Endodermal cell (in vitro differentiated cells): ENCODE results near the gene UBTF. TPM values are rescaled to one million over a fixed set of nuclear protein-coding genes. Genes with fewer than 3 reads are reported as not detected.

Experiments used
- DNase-seq: peaks from one replicate; pipeline ENCODE4 v3.0.0-alpha.2; 2017
- H3K27ac ChIP-seq: 2 replicates; pipeline ENCODE4 v1.5.1; 2013; ENCODE audit warnings: mild to moderate bottlenecking, low read depth, low read length, moderate library complexity
- H3K27me3 ChIP-seq: 2 replicates; pipeline ENCODE4 v1.6.1; 2013; ENCODE audit warnings: mild to moderate bottlenecking, low read length, moderate library complexity; ENCODE audit not compliant: insufficient read depth, control insufficient read depth, poor library complexity, severe bottlenecking
- H3K36me3 ChIP-seq: 2 replicates; pipeline ENCODE4 v1.7.0; 2013; ENCODE audit warnings: mild to moderate bottlenecking, low read length, moderate library complexity; ENCODE audit not compliant: control insufficient read depth, insufficient read depth
- H3K4me1 ChIP-seq: one replicate; pipeline ENCODE4 v1.7.0; 2013; ENCODE audit warnings: low read length; ENCODE audit not compliant: control insufficient read depth, insufficient read depth
- H3K4me3 ChIP-seq: 2 replicates; pipeline ENCODE4 v1.5.1; 2013; ENCODE audit warnings: mild to moderate bottlenecking, low read length, moderate library complexity
- H3K9ac ChIP-seq: 2 replicates; pipeline ENCODE4 v1.6.1; 2013; ENCODE audit warnings: mild to moderate bottlenecking, low read length, moderate library complexity; ENCODE audit not compliant: poor library complexity, severe bottlenecking; ENCODE audit errors: extremely low read depth
- H3K9me3 ChIP-seq: 2 replicates; pipeline ENCODE4 v1.6.1; 2013; ENCODE audit warnings: mild to moderate bottlenecking, low read length, moderate library complexity; ENCODE audit not compliant: control insufficient read depth
- H3K27ac Mint-ChIP-seq: 2 replicates; pipeline ENCODE4 v1.8.0; 2020; ENCODE audit warnings: mixed read lengths
- H3K27me3 Mint-ChIP-seq: 2 replicates; pipeline ENCODE4 v1.8.0; 2021; ENCODE audit warnings: mild to moderate bottlenecking, mixed read lengths; ENCODE audit not compliant: insufficient read depth
- H3K36me3 Mint-ChIP-seq: 2 replicates; pipeline ENCODE4 v1.8.0; 2020; ENCODE audit warnings: low read depth, mixed read lengths
- H3K4me1 Mint-ChIP-seq: 2 replicates; pipeline ENCODE4 v1.8.0; 2020; ENCODE audit warnings: mixed read lengths
- H3K4me3 Mint-ChIP-seq: 2 replicates; pipeline ENCODE4 v1.8.0; 2020; ENCODE audit warnings: mild to moderate bottlenecking, moderate library complexity, mixed read lengths
- H3K9me3 Mint-ChIP-seq: 2 replicates; pipeline ENCODE4 v1.8.0; 2020; ENCODE audit warnings: mild to moderate bottlenecking, mixed read lengths
- WGBS, 2 experiments: methylation state at CpG; one replicate each; pipeline versions ENCODE4 v1.1.5 to v1.1.7; 2013; ENCODE audit warnings: missing lambda C conversion rate in 2 of 2, mixed read lengths in 1 of 2; ENCODE audit not compliant: insufficient coverage in 1 of 2, insufficient read length in 1 of 2; 5-methylcytosine and 5-hydroxymethylcytosine counted together
- long read RNA-seq, 4 experiments: library from polyadenylated mRNA in 2 of 4; library from RNA in 1 of 4; library from capped mRNA in 1 of 4; stranded (forward) in 3 of 4; unstranded in 1 of 4; transcript quantifications; one replicate each; pipeline ENCODE4 v2.0.0, GENCODE V29; 2020 to 2021; ENCODE audit warnings: inconsistent platforms in 1 of 4
- polyA plus RNA-seq, 2 experiments: library from polyadenylated mRNA; stranded (reverse); fragments of 50-300 nt; gene quantifications; one replicate each; pipeline ENCODE4 v1.2.3, GENCODE V29; 2013
- total RNA-seq, 2 donors: library from RNA; stranded (reverse); fragmentation: NEBNext Ultra II Directional in 1 of 2; extraction: Animal tissue kit (Norgen Biotek cat#: 25700) in 1 of 2; gene quantifications; 2 replicates in 1 of 2; 3 replicates in 1 of 2; pipeline ENCODE4 v1.2.1, GENCODE V29; 2021
- TF ChIP-seq, protein P1 (sequence below): fragments of 200-600 bp; sonication (generic); conservative IDR thresholded peaks from 2 replicates; pipeline ENCODE4 v1.5.0; 2021; ENCODE audit warnings: antibody characterized with exemption, mild to moderate bottlenecking

Gene UBTF, protein sequence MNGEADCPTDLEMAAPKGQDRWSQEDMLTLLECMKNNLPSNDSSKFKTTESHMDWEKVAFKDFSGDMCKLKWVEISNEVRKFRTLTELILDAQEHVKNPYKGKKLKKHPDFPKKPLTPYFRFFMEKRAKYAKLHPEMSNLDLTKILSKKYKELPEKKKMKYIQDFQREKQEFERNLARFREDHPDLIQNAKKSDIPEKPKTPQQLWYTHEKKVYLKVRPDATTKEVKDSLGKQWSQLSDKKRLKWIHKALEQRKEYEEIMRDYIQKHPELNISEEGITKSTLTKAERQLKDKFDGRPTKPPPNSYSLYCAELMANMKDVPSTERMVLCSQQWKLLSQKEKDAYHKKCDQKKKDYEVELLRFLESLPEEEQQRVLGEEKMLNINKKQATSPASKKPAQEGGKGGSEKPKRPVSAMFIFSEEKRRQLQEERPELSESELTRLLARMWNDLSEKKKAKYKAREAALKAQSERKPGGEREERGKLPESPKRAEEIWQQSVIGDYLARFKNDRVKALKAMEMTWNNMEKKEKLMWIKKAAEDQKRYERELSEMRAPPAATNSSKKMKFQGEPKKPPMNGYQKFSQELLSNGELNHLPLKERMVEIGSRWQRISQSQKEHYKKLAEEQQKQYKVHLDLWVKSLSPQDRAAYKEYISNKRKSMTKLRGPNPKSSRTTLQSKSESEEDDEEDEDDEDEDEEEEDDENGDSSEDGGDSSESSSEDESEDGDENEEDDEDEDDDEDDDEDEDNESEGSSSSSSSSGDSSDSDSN
- total RNA-seq: 10 to 100 TPM; 62.0 to 89.9 TPM
- polyA plus RNA-seq (2013, experiment 1 of 2): 51.0 TPM
- polyA plus RNA-seq (2013, experiment 2 of 2): 48.4 TPM
- long read RNA-seq, experiment 1, partial matches to known transcripts: 13 of 26 reads
- long read RNA-seq, experiment 1, other reads (novel, unspliced or antisense): 13 of 26 reads
- long read RNA-seq, experiment 2, full-length matches to known transcripts: 45 of 73 reads
- long read RNA-seq, experiment 2, partial matches to known transcripts: 6 of 73 reads
- long read RNA-seq, experiment 2, other reads (novel, unspliced or antisense): 22 of 73 reads
- long read RNA-seq, experiment 3, full-length matches to known transcripts: 52 of 111 reads
- long read RNA-seq, experiment 3, partial matches to known transcripts: 13 of 111 reads
- long read RNA-seq, experiment 3, other reads (novel, unspliced or antisense): 46 of 111 reads
- long read RNA-seq, experiment 4, partial matches to known transcripts: 1 of 4 reads
- long read RNA-seq, experiment 4, other reads (novel, unspliced or antisense): 2 of 4 reads

DNA sequence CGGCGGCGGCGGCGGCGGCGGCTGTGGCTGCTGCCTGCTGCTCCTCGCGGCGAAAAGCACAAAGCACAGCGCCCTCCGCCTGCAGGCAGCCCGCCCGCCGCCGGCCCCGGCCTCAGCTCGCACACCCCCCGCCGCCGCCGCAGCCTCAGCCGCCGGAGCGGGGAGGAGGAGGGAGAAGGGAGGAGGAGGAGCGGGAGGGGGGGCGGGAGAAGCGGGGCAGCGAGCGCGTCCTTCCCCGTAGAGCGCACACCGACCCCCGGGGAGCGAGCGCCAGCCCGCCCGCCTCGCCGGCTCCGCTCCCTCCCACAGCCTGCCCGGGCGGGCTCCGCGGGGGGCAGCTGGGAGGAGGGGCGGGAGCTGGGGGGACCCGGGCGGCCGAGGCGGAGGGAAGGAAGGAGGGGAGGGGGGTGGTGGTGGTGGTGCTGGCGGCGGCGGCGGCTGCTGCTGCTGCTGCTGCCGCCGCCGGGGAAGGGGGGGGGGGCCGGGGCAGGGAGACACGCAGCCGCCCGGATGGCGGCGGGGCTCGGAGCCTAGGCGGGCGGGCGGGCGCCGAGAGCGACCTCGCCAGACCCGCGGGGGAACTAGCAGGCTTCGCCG lies at the start of gene UBTF:
Gene UBTF (minus strand): TSS at position 60 of the 597 bp plus-strand sequence. CDS start 1,446 bp downstream, outside the sequence.
- peak within 1 kb of the TSS; percentile 86 for H3K9ac ChIP-seq
- H3K9me3 Mint-ChIP-seq: no peaks in the 10 kb centered on the region
- peaks cover 28% of the 10 kb centered on the region for H3K36me3 Mint-ChIP-seq
- peaks cover 3% of the 10 kb centered on the region for H3K4me1 ChIP-seq
- DNase-seq: peak; percentile 93
- peak within 1 kb of the TSS; percentile 93 for H3K27ac Mint-ChIP-seq
- TF ChIP-seq, protein P1, sequence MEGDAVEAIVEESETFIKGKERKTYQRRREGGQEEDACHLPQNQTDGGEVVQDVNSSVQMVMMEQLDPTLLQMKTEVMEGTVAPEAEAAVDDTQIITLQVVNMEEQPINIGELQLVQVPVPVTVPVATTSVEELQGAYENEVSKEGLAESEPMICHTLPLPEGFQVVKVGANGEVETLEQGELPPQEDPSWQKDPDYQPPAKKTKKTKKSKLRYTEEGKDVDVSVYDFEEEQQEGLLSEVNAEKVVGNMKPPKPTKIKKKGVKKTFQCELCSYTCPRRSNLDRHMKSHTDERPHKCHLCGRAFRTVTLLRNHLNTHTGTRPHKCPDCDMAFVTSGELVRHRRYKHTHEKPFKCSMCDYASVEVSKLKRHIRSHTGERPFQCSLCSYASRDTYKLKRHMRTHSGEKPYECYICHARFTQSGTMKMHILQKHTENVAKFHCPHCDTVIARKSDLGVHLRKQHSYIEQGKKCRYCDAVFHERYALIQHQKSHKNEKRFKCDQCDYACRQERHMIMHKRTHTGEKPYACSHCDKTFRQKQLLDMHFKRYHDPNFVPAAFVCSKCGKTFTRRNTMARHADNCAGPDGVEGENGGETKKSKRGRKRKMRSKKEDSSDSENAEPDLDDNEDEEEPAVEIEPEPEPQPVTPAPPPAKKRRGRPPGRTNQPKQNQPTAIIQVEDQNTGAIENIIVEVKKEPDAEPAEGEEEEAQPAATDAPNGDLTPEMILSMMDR: no peak
- H3K27me3 ChIP-seq: no peaks in the 10 kb centered on the region
- H3K4me3 ChIP-seq: peak within 1 kb of the TSS; percentile 91
- peak within 1 kb of the TSS; percentile 86 for H3K4me3 Mint-ChIP-seq
- 0% methylated on average over 7 to 43 of the region's 76 CpGs for WGBS, 2 experiments
- H3K36me3 ChIP-seq: peaks cover 26% of the 10 kb centered on the region
- H3K4me1 Mint-ChIP-seq: peaks cover 14% of the 10 kb centered on the region
- H3K9me3 ChIP-seq: no peaks in the 10 kb centered on the region
- peak within 1 kb of the TSS; percentile 89 for H3K27ac ChIP-seq
- no peaks in the 10 kb centered on the region for H3K27me3 Mint-ChIP-seq

DNA sequence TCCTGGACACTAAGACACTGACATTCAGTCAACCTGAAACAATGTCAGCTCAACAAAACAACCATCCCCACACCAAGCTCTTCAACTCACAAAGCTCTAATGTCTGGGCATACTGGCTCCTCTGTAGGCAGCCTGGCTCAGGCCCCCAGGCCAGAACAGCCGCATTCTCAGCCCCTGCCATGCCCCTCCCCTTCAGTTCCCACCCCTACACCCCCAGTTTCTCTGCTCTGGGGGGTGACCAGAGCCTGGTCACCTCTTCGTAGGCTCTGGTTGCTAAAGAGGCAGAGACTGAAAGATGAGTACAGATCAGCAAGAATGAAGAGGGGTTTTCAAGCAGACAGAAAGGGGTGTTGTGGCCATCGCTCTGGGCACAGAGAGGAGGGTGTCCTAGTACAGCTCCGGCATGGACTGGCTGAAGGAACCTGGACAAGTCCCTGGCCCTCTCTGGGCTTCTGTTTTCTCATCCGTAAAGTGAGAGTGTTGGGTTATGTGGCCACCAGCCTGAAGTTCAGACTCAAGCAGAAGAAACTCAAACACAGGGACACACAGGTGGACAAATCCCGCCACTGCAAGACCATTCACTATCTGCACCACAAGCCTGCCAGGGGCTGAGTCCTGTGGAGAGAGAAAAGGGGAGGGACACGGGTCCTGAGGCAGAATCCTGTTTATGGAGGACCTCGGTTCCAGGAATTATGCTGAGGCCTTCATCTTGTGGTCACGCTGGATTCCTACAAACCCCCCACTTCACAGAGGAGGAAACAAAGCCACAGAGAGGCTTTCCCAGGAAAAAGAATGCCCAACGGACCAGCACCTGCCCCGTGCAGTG lies 49.4 kb upstream of the UBTF start:
- Mint-ChIP-seq H3K27me3 (no peaks in the 10 kb centered on the region), H3K9me3 (no peaks in the 10 kb centered on the region), H3K36me3 (no peaks in the 10 kb centered on the region), H3K27ac (no peak overlapping the region), H3K4me1 (peaks cover 14% of the 10 kb centered on the region), H3K4me3 (no peak overlapping the region)
- peak overlapping the region; percentile 44 for H3K27ac ChIP-seq
- no peak for DNase-seq
- peaks cover 3% of the 10 kb centered on the region for H3K4me1 ChIP-seq
- no peak overlapping the region for H3K4me3 ChIP-seq
- H3K36me3 ChIP-seq: no peaks in the 10 kb centered on the region
- no peaks in the 10 kb centered on the region for H3K9me3 ChIP-seq
- TF ChIP-seq, protein P1: no peak
- whole genome bisulfite sequencing, 2 experiments: 88 to 91% methylated on average over 6 to 11 of the region's 11 CpGs
- no peak overlapping the region for H3K9ac ChIP-seq
- H3K27me3 ChIP-seq: no peaks in the 10 kb centered on the region
